Ovary (tissue), 9 donors: ENCODE measurements around the gene TTC21A. TPM values are rescaled to one million over a fixed set of nuclear protein-coding genes. Genes with fewer than 3 reads are reported as not detected.

Source experiments
- DNase-seq, 5 donors: peaks; one replicate each; pipeline ENCODE4 v3.0.0-alpha.2; 2019 to 2020
- H3K27ac ChIP-seq, 2 donors: fragments of 200-600 bp; one replicate each; pipeline versions ENCODE4 v1.5.1 to v1.8.0; 2019 to 2022
- H3K27me3 ChIP-seq: fragments of 200-600 bp; one replicate; pipeline ENCODE4 v1.8.0; 2022
- H3K36me3 ChIP-seq: fragments of 200-600 bp; sonication (generic); one replicate; pipeline ENCODE4 v1.5.1; 2019
- H3K4me1 ChIP-seq: one replicate; pipeline ENCODE4 v1.8.1; 2013; ENCODE audit warnings: mild to moderate bottlenecking, moderate library complexity; ENCODE audit not compliant: insufficient read depth
- H3K4me3 ChIP-seq: fragments of 200-600 bp; sonication (generic); one replicate; pipeline ENCODE4 v1.5.1; 2017
- H3K9me3 ChIP-seq, 2 donors: fragments of 200-600 bp in 1 of 2; sonication (generic) in 1 of 2; one replicate each; pipeline versions ENCODE4 v1.5.1 to v1.8.1; 2013 to 2019; ENCODE audit warnings: mild to moderate bottlenecking in 1 of 2, moderate library complexity in 1 of 2
- CTCF ChIP-seq, 3 donors: fragments of 450-650 bp in 2 of 3; fragments of 200-600 bp in 1 of 3; IDR thresholded peaks; one replicate each; pipeline versions ENCODE4 v1.5.1 to v1.8.0; 2016 to 2022; ENCODE audit warnings: antibody characterized with exemption in 3 of 3, mild to moderate bottlenecking in 1 of 3
- EP300 ChIP-seq: sonication (generic); formaldehyde crosslinking; IDR thresholded peaks from one replicate; pipeline ENCODE4 v1.6.1; 2017; ENCODE audit warnings: antibody characterized with exemption
- POLR2A ChIP-seq: fragments of 450-650 bp; IDR thresholded peaks from one replicate; pipeline ENCODE4 v1.6.1; 2017; ENCODE audit warnings: antibody characterized with exemption, mild to moderate bottlenecking, moderate library complexity
- WGBS, 3 donors: extraction: QIAGEN DNeasy Blood & Tissue Kit in 1 of 3; methylation state at CpG; one replicate each; pipeline versions ENCODE4 v1.1.5 to v1.1.7; 2013 to 2017; 5-methylcytosine and 5-hydroxymethylcytosine counted together
- intact Hi-C, 4 donors: fragments of 100-400 bp; cut with DNase I; formaldehyde crosslinking; loops; one replicate each; pipeline versions ENCODE4 v1.11.0 to v1.15.1; 2022 to 2023
- polyA plus RNA-seq, 2 donors: library from polyadenylated mRNA; stranded (reverse); fragments of 200-250 nt in 1 of 2; fragments of 350-450 nt in 1 of 2; fragmentation: Illumina TruSeq in 1 of 2; extraction: RNeasy Lipid Tissue Mini Kit (QIAGEN cat#74804) in 1 of 2; gene quantifications; one replicate each; pipeline ENCODE4 v1.2.3, GENCODE V29; 2013 to 2014
- total RNA-seq, 7 donors: library from RNA; depleted of rRNA in 2 of 7; stranded (reverse); fragments of >200 nt in 2 of 7; fragmentation: NEBNext Ultra II Directional in 3 of 7; extraction: Animal tissue kit (Norgen Biotek cat#: 25700) in 3 of 7; gene quantifications; one replicate each; pipeline versions ENCODE4 v1.1.0 to v1.2.4, GENCODE V29; 2016 to 2023
- donor health status: DM: no; HTN: no; CAD: no; lungs with moderate emphysema.
- donor health status: DM: no; HTN: no; CAD: no.
- donor health status: Bipolar disorder and iron deficiency.
- donor health status: DM: yes; HTN: yes; CAD: no.
- donor health status: DM: no; HTN: no; CAD: no.
- donor health status: DM: yes; HTN: yes; CAD: no.

TTC21A gene
- total and polyA plus RNA-seq, 9 donors = 4.2 to 21.4 (median 6.6) TPM

DNA sequence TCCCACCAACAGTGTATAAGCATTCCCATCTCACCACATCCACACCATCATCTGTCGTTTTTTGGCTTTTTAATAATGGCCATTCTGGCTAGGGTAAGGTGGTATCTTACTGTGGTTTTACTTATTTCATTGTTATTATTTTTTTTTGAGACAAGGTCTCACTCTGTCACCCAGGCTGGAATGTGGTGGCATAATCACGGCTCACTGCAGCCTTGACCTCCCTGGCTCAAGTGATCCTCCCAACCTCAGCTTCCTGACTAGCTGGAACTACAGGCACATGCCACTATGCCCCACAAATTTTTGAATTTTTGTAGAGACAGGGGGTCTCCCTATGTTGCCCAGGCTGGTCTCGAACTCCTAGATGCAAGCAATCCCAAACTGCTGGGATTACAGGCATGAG is 56.9 kb downstream of the TTC21A start:
- H3K27me3 ChIP-seq = no peaks in the 10 kb centered on the region
- WGBS, 3 donors = 75 to 81% (median 77%) methylated on average over 3 of the region's 3 CpGs
- TF ChIP-seq EP300 (no peak), CTCF (IDR thresholded peaks at IDR 0.05) (no peak), POLR2A (no peak)
- no peak overlapping the region for H3K27ac ChIP-seq
- H3K4me1 ChIP-seq = no peaks in the 10 kb centered on the region
- no peak for DNase-seq
- no peak overlapping the region for H3K4me3 ChIP-seq
- intact Hi-C loops = no loop called here
- H3K9me3 ChIP-seq = no peaks in the 10 kb centered on the region
- H3K36me3 ChIP-seq = no peaks in the 10 kb centered on the region

GRCh38 chr3:39165518-39165917 is 58.0 kb downstream of the TTC21A start:
- Histone ChIP-seq H3K4me3 (no peak overlapping the region), H3K27ac (no peak overlapping the region), H3K4me1 (no peaks in the 10 kb centered on the region), H3K27me3 (no peaks in the 10 kb centered on the region), H3K36me3 (no peaks in the 10 kb centered on the region), H3K9me3 (no peaks in the 10 kb centered on the region)
- no peak for TF ChIP-seq POLR2A
- TF ChIP-seq CTCF (IDR thresholded peaks at IDR 0.05) = no peak
- TF ChIP-seq EP300 = no peak
- DNase-seq = no peak
- WGBS, 3 donors = 41 to 77% (median 73%) methylated on average over 1 of the region's 1 CpG
- intact Hi-C loops = no loop called here

- no peak overlapping the region for H3K27ac ChIP-seq
- H3K4me1 ChIP-seq = no peaks in the 10 kb centered on the region
- WGBS, 3 donors = 63 to 77% (median 64%) methylated on average over 3 of the region's 3 CpGs
- no peaks in the 10 kb centered on the region for H3K27me3 ChIP-seq
- TF ChIP-seq EP300 (no peak), CTCF (IDR thresholded peaks at IDR 0.05) (no peak), POLR2A (no peak)
- no peaks in the 10 kb centered on the region for H3K9me3 ChIP-seq
- DNase-seq = no peak
- no peak overlapping the region for H3K4me3 ChIP-seq
- H3K36me3 ChIP-seq = no peaks in the 10 kb centered on the region
- intact Hi-C loops = no loop called here
These were observed 58.7 kb downstream of the TTC21A start for GRCh38 chr3:39166134-39166710.

DNA sequence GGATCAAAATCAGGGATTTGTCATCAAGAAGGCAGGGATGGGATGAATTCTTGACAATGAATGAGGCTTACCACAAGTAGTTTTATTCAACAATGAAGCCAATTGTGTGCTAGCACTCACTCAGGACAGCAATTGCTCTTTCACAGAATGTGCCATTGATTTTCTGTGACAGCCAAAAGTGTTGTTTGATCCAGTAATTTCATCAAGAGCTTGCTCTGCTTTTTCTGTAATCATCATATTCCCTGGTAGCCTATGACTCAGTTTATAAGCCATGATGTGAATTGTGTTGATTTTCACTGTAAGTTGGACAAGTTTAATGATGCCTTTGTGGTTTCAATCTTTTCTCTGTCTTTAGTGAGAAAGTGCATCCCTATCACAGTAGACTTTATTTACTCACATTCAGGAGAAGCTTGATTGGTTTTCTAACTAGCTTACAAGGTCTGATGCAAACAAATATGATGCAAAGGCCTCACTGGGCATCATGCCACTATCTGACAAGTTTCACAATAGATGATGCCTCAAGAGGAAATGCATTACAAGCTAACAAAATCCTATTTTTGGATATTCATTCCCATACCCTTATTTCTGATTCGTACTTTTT is 59.6 kb downstream of the TTC21A start:
- H3K9me3 ChIP-seq = no peaks in the 10 kb centered on the region
- intact Hi-C loops = no loop called here
- no peak for TF ChIP-seq CTCF (IDR thresholded peaks at IDR 0.05)
- no peak for TF ChIP-seq EP300
- no peak for TF ChIP-seq POLR2A
- no peak overlapping the region for H3K27ac ChIP-seq
- H3K27me3 ChIP-seq = no peaks in the 10 kb centered on the region
- no peaks in the 10 kb centered on the region for H3K4me1 ChIP-seq
- no peaks in the 10 kb centered on the region for H3K36me3 ChIP-seq
- H3K4me3 ChIP-seq = no peak overlapping the region
- DNase-seq = no peak
- whole genome bisulfite sequencing, 3 donors = 63 to 89% (median 69%) methylated on average over 1 of the region's 1 CpG
